Natural killer cell (primary cell): ENCODE measurements around the gene GPAM. TPM values are rescaled to one million over a fixed set of nuclear protein-coding genes. Genes with fewer than 3 reads are reported as not detected.

ENCODE experiments used
- total RNA-seq, 4 donors: library from RNA; stranded (reverse); fragments of 120-200 nt in 1 of 4; gene quantifications; one replicate each; pipeline versions ENCODE4 v1.2.3 to v1.2.4, GENCODE V29; 2013 to 2022

Gene GPAM
- total RNA-seq, 3 donors from 2014 or later (not counting 1 experiment from before 2014, with no cell fraction given) = 4.7 to 11.7 (median 6.1) TPM

Other genes starting within 250 kb of the GPAM start
- not detected for gene TECTB, start 99.6 kb upstream of the GPAM start, total RNA-seq
- 10 to 100 TPM; 41.7 to 71.2 (median 53.7) TPM for gene ACSL5, start 190.4 kb upstream of the GPAM start, total RNA-seq